Liver (tissue), 3 donors: ENCODE results near the gene RSU1.

Experiments
- CTCF ChIP-seq: fragments of 150-350 bp; IDR thresholded peaks from 2 replicates; pipeline ENCODE4 v1.5.1; 2017; ENCODE audit warnings: improper control_type of control experiment, low read depth, low read length; ENCODE audit not compliant: missing input control
- FOXA1 ChIP-seq: IDR thresholded peaks from 2 replicates; pipeline ENCODE4 v1.6.1; 2016; ENCODE audit warnings: antibody characterized with exemption
- HNF4A ChIP-seq, 2 donors: conservative IDR thresholded peaks; 2 replicates each; pipeline ENCODE4 v1.6.1; 2016; ENCODE audit warnings: antibody characterized with exemption in 2 of 2, mild to moderate bottlenecking in 2 of 2
- HNF4G ChIP-seq: IDR thresholded peaks from 2 replicates; pipeline ENCODE4 v1.6.1; 2016; ENCODE audit warnings: antibody characterized with exemption
- JUND ChIP-seq, 2 donors: IDR thresholded peaks; 2 replicates each; pipeline ENCODE4 v1.6.1; 2016; ENCODE audit warnings: antibody characterized with exemption in 2 of 2
- RAD21 ChIP-seq, 2 donors: IDR thresholded peaks; 2 replicates each; pipeline ENCODE4 v1.6.1; 2016; ENCODE audit warnings: antibody characterized with exemption in 2 of 2, mild to moderate bottlenecking in 2 of 2
- SP1 ChIP-seq: IDR thresholded peaks from 2 replicates; pipeline ENCODE4 v1.6.1; 2018; ENCODE audit warnings: antibody characterized with exemption, mild to moderate bottlenecking
- TAF1 ChIP-seq: conservative IDR thresholded peaks from 2 replicates; pipeline ENCODE4 v1.6.1; 2016; ENCODE audit warnings: antibody characterized with exemption, mild to moderate bottlenecking
- YY1 ChIP-seq: IDR thresholded peaks from 2 replicates; pipeline ENCODE4 v1.6.1; 2016; ENCODE audit warnings: antibody characterized with exemption, mild to moderate bottlenecking
- ZBTB33 ChIP-seq: IDR thresholded peaks from 2 replicates; pipeline ENCODE4 v1.6.1; 2016; ENCODE audit warnings: antibody characterized with exemption
- TF ChIP-seq, protein P1 (sequence below): IDR thresholded peaks from 2 replicates; pipeline ENCODE4 v1.6.1; 2016; ENCODE audit warnings: antibody characterized with exemption
- donor health status: healthy.
- donor health status: healthy.

DNA sequence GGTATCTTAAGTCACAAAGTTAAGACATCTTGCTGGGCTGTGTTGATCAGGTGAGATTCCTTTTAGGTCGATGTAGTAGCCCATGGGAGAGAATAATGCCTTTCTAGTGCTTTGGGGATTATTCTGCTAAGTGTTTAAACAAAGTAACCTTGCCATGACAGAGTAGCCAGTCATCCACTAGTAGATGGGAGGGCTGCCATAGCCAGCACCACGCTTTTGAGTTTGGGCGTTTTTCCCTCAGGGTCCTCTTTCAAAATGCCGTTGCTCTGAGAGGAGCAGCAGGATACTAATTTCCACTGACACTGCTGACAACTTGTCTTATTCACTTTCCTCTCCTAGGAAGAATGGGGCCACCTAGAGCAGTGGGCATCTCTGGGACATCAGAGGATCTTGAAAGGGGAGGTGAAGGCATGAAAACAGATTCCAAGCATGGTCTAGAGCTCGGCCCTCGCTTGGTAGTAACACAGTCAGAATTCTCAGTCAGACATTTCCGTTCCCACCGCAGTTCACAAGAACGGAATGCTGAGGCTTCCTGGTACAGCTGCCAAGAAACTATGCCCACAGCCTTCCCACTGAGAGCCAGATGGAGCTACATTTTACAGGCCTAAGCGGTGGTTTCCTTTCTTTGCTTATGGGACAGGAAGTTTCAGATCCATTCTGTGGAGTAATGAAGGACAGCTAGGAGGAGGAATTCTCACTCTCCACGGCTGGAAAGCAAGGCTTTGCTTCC, 15.3 kb upstream of the RSU1 start:
- TF ChIP-seq HNF4G (no peak), RAD21 (IDR thresholded peaks at IDR 0.05) (no peak), CTCF (no peak), JUND (IDR thresholded peaks at IDR 0.05) (no peak), ZBTB33 (no peak), SP1 (peak; percentile 14), YY1 (no peak), HNF4A (conservative IDR thresholded peaks at IDR 0.05) (no peak), FOXA1 (no peak), TAF1 (no peak)
- TF ChIP-seq, protein P1, sequence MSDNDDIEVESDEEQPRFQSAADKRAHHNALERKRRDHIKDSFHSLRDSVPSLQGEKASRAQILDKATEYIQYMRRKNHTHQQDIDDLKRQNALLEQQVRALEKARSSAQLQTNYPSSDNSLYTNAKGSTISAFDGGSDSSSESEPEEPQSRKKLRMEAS: no peak
